Measurements from ENCODE around the gene ERBB4.

Gene ERBB4

GRCh38 chr2:212170382-212170781 is 368.2 kb downstream of the ERBB4 start:
- TF ChIP-seq ZNF8 (CRISPR knock-in tag; IDR thresholded peaks at IDR 0.05) (no peak), ZFP30 (CRISPR knock-in tag; IDR thresholded peaks at IDR 0.05) (no peak), CSDC2 (CRISPR knock-in tag; IDR thresholded peaks at IDR 0.05) (no peak), BACH2 (CRISPR knock-in tag; IDR thresholded peaks at IDR 0.05; ENCODE audit: borderline replicate concordance) (no peak), CREB5 (CRISPR knock-in tag; IDR thresholded peaks at IDR 0.05; ENCODE audit: low read depth) (no peak), TOX (CRISPR knock-in tag; IDR thresholded peaks at IDR 0.05; ENCODE audit: borderline replicate concordance) (no peak), ARNTL (CRISPR knock-in tag; IDR thresholded peaks at IDR 0.05; ENCODE audit: borderline replicate concordance, low read depth) (no peak), ZNF70 (CRISPR knock-in tag; IDR thresholded peaks at IDR 0.05) (no peak), ZFP3 (CRISPR knock-in tag; IDR thresholded peaks at IDR 0.05) (no peak), RARB (CRISPR knock-in tag; IDR thresholded peaks at IDR 0.05) (no peak), ZC3H10 (CRISPR knock-in tag; IDR thresholded peaks at IDR 0.05) (no peak)
- TF ChIP-seq, protein P1, sequence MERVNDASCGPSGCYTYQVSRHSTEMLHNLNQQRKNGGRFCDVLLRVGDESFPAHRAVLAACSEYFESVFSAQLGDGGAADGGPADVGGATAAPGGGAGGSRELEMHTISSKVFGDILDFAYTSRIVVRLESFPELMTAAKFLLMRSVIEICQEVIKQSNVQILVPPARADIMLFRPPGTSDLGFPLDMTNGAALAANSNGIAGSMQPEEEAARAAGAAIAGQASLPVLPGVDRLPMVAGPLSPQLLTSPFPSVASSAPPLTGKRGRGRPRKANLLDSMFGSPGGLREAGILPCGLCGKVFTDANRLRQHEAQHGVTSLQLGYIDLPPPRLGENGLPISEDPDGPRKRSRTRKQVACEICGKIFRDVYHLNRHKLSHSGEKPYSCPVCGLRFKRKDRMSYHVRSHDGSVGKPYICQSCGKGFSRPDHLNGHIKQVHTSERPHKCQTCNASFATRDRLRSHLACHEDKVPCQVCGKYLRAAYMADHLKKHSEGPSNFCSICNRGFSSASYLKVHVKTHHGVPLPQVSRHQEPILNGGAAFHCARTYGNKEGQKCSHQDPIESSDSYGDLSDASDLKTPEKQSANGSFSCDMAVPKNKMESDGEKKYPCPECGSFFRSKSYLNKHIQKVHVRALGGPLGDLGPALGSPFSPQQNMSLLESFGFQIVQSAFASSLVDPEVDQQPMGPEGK (CRISPR knock-in tag; IDR thresholded peaks at IDR 0.05; ENCODE audit: borderline replicate concordance), result no peak
- TF ChIP-seq, protein P2, sequence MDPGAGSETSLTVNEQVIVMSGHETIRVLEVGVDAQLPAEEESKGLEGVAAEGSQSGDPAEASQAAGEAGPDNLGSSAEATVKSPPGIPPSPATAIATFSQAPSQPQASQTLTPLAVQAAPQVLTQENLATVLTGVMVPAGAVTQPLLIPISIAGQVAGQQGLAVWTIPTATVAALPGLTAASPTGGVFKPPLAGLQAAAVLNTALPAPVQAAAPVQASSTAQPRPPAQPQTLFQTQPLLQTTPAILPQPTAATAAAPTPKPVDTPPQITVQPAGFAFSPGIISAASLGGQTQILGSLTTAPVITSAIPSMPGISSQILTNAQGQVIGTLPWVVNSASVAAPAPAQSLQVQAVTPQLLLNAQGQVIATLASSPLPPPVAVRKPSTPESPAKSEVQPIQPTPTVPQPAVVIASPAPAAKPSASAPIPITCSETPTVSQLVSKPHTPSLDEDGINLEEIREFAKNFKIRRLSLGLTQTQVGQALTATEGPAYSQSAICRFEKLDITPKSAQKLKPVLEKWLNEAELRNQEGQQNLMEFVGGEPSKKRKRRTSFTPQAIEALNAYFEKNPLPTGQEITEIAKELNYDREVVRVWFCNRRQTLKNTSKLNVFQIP (CRISPR knock-in tag; IDR thresholded peaks at IDR 0.05; ENCODE audit: borderline replicate concordance, low read depth), result no peak
- ATAC-seq, result no peak

- TF ChIP-seq RARB (CRISPR knock-in tag; IDR thresholded peaks at IDR 0.05), result no peak
- no peak for TF ChIP-seq ZNF565 (CRISPR knock-in tag; conservative IDR thresholded peaks at IDR 0.05; ENCODE audit: low read depth)
- no peak for TF ChIP-seq CSRNP3 (CRISPR knock-in tag; IDR thresholded peaks at IDR 0.05)
- TF ChIP-seq, protein P1 (CRISPR knock-in tag; IDR thresholded peaks at IDR 0.05; ENCODE audit: borderline replicate concordance), result no peak
- no peak for TF ChIP-seq TOX (CRISPR knock-in tag; IDR thresholded peaks at IDR 0.05; ENCODE audit: borderline replicate concordance)
- no peak for TF ChIP-seq ESRRG (CRISPR knock-in tag; IDR thresholded peaks at IDR 0.05)
- TF ChIP-seq ZFP3 (CRISPR knock-in tag; IDR thresholded peaks at IDR 0.05), result no peak
- no peak for TF ChIP-seq ZC3H10 (CRISPR knock-in tag; IDR thresholded peaks at IDR 0.05)
- TF ChIP-seq, protein P3, sequence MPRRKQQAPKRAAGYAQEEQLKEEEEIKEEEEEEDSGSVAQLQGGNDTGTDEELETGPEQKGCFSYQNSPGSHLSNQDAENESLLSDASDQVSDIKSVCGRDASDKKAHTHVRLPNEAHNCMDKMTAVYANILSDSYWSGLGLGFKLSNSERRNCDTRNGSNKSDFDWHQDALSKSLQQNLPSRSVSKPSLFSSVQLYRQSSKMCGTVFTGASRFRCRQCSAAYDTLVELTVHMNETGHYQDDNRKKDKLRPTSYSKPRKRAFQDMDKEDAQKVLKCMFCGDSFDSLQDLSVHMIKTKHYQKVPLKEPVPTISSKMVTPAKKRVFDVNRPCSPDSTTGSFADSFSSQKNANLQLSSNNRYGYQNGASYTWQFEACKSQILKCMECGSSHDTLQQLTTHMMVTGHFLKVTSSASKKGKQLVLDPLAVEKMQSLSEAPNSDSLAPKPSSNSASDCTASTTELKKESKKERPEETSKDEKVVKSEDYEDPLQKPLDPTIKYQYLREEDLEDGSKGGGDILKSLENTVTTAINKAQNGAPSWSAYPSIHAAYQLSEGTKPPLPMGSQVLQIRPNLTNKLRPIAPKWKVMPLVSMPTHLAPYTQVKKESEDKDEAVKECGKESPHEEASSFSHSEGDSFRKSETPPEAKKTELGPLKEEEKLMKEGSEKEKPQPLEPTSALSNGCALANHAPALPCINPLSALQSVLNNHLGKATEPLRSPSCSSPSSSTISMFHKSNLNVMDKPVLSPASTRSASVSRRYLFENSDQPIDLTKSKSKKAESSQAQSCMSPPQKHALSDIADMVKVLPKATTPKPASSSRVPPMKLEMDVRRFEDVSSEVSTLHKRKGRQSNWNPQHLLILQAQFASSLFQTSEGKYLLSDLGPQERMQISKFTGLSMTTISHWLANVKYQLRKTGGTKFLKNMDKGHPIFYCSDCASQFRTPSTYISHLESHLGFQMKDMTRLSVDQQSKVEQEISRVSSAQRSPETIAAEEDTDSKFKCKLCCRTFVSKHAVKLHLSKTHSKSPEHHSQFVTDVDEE (CRISPR knock-in tag; IDR thresholded peaks at IDR 0.05), result no peak
- TF ChIP-seq ZNF70 (CRISPR knock-in tag; IDR thresholded peaks at IDR 0.05), result no peak
- TF ChIP-seq GLIS3 (CRISPR knock-in tag; IDR thresholded peaks at IDR 0.05), result no peak
- no peak for TF ChIP-seq PPARA (CRISPR knock-in tag; IDR thresholded peaks at IDR 0.05; ENCODE audit: borderline replicate concordance)
- no peak for ATAC-seq
Measured at GRCh38 chr2:212158081-212158480, 380.5 kb downstream of the ERBB4 start.

Data from SK-N-SH treated with all-trans-retinoic acid at 6 μM for 48 hours (cell line).